Measurements from ENCODE around the gene AGAP3. TPM values are rescaled to one million over a fixed set of nuclear protein-coding genes. Genes with fewer than 3 reads are reported as not detected.

Gene AGAP3
- polyA plus RNA-seq, 1 of the 3 experiments (the other 2 are of a cell fraction), result 126 TPM

DNA sequence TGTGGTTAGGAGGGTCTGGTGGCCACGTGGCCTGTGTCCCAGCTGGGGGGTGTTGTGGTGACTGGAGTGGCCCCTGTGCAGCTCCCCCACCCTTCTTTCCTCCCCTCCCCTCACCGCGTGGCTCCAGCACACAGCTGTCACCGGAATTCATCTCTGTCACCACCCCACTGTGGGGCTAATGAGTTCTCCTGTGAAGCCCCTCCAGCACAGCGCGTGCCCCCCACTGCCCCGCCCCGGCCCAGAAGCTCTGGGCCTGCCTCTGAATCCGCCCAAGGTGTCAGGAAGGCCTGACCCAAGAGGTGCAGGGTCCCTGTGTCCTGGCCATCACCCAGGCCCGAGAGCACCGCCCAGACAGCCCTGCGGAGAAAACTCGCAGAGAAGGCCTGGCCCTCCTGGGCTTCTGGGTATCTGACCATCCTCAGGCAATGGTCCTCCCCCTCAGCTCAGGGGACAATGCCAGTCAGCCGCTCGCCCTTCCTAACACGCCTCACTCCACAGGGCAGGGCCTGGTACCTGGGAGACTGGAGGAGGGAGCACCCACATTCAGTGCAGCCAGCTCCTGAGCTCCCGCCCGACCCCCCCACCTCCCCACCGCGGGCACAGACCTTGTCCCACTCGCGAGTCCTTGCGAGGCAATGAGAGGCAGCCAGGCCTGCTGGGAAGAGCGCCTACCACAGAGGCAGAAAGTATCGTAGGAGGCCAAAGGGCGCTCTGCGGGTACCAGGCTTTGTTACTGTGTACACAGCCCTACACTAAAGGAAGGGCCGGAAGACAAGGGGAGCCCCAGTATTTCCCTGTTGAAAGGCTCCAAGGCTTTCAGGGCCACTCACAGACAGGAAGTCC lies 43.1 kb downstream of the AGAP3 start:
- no peak overlapping the region for H3K4me2 ChIP-seq
- no peak overlapping the region for H3K27ac ChIP-seq (ENCODE audit: low read depth in 2 of 2, low read length in 1 of 2)
- peaks cover 27 to 88% of the 10 kb centered on the region in 2 experiments for H3K36me3 ChIP-seq (replicated peaks in 1 of 2; ENCODE audit: control insufficient read depth in 1 of 2, insufficient read depth in 2 of 2, low read length in 1 of 2)
- no peak overlapping the region for H3K9ac ChIP-seq
- TF ChIP-seq TCF12 (IDR thresholded peaks at IDR 0.05) (no peak), POLR2AphosphoS5 (IDR thresholded peaks at IDR 0.05; ENCODE audit: low read depth, low read length) (no peak), FOXM1 (IDR thresholded peaks at IDR 0.05; ENCODE audit: low read depth) (no peak), NRF1 (IDR thresholded peaks at IDR 0.05; ENCODE audit: low read depth, low read length) (no peak), GATA2 (CRISPR knock-in tag; IDR thresholded peaks at IDR 0.05) (no peak), CHD2 (IDR thresholded peaks at IDR 0.05; ENCODE audit: low read length, partially characterized antibody) (no peak), FOXJ3 (CRISPR knock-in tag; IDR thresholded peaks at IDR 0.05) (no peak), EZH2phosphoT487 (IDR thresholded peaks at IDR 0.05; ENCODE audit: borderline replicate concordance, low read depth) (no peak), JUND (IDR thresholded peaks at IDR 0.05) (no peak)
- TF ChIP-seq, protein P1, sequence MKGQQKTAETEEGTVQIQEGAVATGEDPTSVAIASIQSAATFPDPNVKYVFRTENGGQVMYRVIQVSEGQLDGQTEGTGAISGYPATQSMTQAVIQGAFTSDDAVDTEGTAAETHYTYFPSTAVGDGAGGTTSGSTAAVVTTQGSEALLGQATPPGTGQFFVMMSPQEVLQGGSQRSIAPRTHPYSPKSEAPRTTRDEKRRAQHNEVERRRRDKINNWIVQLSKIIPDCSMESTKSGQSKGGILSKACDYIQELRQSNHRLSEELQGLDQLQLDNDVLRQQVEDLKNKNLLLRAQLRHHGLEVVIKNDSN (IDR thresholded peaks at IDR 0.05; ENCODE audit: borderline replicate concordance, low read depth), result no peak
- TF ChIP-seq, protein P2, sequence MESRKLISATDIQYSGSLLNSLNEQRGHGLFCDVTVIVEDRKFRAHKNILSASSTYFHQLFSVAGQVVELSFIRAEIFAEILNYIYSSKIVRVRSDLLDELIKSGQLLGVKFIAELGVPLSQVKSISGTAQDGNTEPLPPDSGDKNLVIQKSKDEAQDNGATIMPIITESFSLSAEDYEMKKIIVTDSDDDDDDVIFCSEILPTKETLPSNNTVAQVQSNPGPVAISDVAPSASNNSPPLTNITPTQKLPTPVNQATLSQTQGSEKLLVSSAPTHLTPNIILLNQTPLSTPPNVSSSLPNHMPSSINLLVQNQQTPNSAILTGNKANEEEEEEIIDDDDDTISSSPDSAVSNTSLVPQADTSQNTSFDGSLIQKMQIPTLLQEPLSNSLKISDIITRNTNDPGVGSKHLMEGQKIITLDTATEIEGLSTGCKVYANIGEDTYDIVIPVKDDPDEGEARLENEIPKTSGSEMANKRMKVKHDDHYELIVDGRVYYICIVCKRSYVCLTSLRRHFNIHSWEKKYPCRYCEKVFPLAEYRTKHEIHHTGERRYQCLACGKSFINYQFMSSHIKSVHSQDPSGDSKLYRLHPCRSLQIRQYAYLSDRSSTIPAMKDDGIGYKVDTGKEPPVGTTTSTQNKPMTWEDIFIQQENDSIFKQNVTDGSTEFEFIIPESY (IDR thresholded peaks at IDR 0.05; ENCODE audit: borderline replicate concordance, low read depth), result no peak
- TF ChIP-seq, protein P3, sequence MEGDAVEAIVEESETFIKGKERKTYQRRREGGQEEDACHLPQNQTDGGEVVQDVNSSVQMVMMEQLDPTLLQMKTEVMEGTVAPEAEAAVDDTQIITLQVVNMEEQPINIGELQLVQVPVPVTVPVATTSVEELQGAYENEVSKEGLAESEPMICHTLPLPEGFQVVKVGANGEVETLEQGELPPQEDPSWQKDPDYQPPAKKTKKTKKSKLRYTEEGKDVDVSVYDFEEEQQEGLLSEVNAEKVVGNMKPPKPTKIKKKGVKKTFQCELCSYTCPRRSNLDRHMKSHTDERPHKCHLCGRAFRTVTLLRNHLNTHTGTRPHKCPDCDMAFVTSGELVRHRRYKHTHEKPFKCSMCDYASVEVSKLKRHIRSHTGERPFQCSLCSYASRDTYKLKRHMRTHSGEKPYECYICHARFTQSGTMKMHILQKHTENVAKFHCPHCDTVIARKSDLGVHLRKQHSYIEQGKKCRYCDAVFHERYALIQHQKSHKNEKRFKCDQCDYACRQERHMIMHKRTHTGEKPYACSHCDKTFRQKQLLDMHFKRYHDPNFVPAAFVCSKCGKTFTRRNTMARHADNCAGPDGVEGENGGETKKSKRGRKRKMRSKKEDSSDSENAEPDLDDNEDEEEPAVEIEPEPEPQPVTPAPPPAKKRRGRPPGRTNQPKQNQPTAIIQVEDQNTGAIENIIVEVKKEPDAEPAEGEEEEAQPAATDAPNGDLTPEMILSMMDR (IDR thresholded peaks at IDR 0.05), result no peak
- TF ChIP-seq, protein P4, sequence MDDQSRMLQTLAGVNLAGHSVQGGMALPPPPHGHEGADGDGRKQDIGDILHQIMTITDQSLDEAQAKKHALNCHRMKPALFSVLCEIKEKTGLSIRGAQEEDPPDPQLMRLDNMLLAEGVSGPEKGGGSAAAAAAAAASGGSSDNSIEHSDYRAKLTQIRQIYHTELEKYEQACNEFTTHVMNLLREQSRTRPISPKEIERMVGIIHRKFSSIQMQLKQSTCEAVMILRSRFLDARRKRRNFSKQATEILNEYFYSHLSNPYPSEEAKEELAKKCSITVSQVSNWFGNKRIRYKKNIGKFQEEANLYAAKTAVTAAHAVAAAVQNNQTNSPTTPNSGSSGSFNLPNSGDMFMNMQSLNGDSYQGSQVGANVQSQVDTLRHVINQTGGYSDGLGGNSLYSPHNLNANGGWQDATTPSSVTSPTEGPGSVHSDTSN (IDR thresholded peaks at IDR 0.05), result no peak
- TF ChIP-seq, protein P5, sequence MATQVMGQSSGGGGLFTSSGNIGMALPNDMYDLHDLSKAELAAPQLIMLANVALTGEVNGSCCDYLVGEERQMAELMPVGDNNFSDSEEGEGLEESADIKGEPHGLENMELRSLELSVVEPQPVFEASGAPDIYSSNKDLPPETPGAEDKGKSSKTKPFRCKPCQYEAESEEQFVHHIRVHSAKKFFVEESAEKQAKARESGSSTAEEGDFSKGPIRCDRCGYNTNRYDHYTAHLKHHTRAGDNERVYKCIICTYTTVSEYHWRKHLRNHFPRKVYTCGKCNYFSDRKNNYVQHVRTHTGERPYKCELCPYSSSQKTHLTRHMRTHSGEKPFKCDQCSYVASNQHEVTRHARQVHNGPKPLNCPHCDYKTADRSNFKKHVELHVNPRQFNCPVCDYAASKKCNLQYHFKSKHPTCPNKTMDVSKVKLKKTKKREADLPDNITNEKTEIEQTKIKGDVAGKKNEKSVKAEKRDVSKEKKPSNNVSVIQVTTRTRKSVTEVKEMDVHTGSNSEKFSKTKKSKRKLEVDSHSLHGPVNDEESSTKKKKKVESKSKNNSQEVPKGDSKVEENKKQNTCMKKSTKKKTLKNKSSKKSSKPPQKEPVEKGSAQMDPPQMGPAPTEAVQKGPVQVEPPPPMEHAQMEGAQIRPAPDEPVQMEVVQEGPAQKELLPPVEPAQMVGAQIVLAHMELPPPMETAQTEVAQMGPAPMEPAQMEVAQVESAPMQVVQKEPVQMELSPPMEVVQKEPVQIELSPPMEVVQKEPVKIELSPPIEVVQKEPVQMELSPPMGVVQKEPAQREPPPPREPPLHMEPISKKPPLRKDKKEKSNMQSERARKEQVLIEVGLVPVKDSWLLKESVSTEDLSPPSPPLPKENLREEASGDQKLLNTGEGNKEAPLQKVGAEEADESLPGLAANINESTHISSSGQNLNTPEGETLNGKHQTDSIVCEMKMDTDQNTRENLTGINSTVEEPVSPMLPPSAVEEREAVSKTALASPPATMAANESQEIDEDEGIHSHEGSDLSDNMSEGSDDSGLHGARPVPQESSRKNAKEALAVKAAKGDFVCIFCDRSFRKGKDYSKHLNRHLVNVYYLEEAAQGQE (IDR thresholded peaks at IDR 0.05; ENCODE audit: low read depth, low read length), result no peak
- ChIA-PET CTCF (interaction anchor here (0.9 to 18.0 kb wide), 10 partner anchors 9 to 113 kb away, joined by 3 to 243 read pairs (median 5); partner anchors contain the start of gene GBX1), POLR2A (no interaction called here)
- H2AFZ ChIP-seq (ENCODE audit: low read depth), result no peak overlapping the region
- DNase-seq, result no peak
- no peaks in the 10 kb centered on the region for H3K9me3 ChIP-seq
- 95% methylated on average over 22 of the region's 28 CpGs for WGBS (ENCODE audit: low lambda C conversion rate)
- peaks cover 21% of the 10 kb centered on the region for H4K20me1 ChIP-seq (ENCODE audit: insufficient read depth)
- H3K27me3 ChIP-seq (ENCODE audit: insufficient read depth), result no peaks in the 10 kb centered on the region
- no peak overlapping the region for H3K4me3 ChIP-seq (ENCODE audit: low read depth in 2 of 2, low read length in 1 of 2)
- H3F3A ChIP-seq (replicated peaks; ENCODE audit: insufficient read depth), result no peaks in the 10 kb centered on the region
- peaks cover 15% of the 10 kb centered on the region; the same call in 1 of the 2 replicates for H3K79me2 ChIP-seq (ENCODE audit: insufficient read depth)
- H3K4me1 ChIP-seq (ENCODE audit: control insufficient read depth in 1 of 2, insufficient read depth in 2 of 2, low read depth in 1 of 2, low read length in 1 of 2), result peaks cover 0 to 34% of the 10 kb centered on the region in 2 experiments; a peak in 1 of 4 replicates
- H3K9me2 ChIP-seq, result no peaks in the 10 kb centered on the region

Measured in SK-N-SH (cell line).